ENCODE measurements around the gene C17orf75.

- no peak for TF ChIP-seq CTCF (IDR thresholded peaks at IDR 0.05; ENCODE audit: low read depth, low read length)
- peak; percentile 71 for TF ChIP-seq POLR2A (IDR thresholded peaks at IDR 0.05; ENCODE audit: extremely low read depth, insufficient read length)
- peak; percentile 77 for TF ChIP-seq MAX (IDR thresholded peaks at IDR 0.05; ENCODE audit: low read depth, low read length)
These were observed at the start of gene C17orf75 for GRCh38 chr17:32341857-32342602.
